Stimulated activated memory B cell treated with anti-CD40 and anti-IgM and Interleukin-4, amounts not matched to agents 10 μg/mL and 1 μg/mL and 100 μg/mL, for 72 hours (primary cell): ENCODE data around the gene UGCG.

Experiments
- ATAC-seq: fragments of 150-1000 bp; cut with Tn5 transposase; 2 replicates; pipeline ENCODE4 v1.10.0; 2021
- H3K27ac Mint-ChIP-seq: one replicate; pipeline ENCODE4 v1.8.0; 2022; ENCODE audit warnings: mild to moderate bottlenecking, mixed read lengths
- H3K27me3 Mint-ChIP-seq: one replicate; pipeline ENCODE4 v1.8.0; 2022; ENCODE audit warnings: mixed read lengths
- H3K36me3 Mint-ChIP-seq: one replicate; pipeline ENCODE4 v1.8.0; 2022; ENCODE audit warnings: mixed read lengths
- H3K4me1 Mint-ChIP-seq: one replicate; pipeline ENCODE4 v1.8.0; 2022; ENCODE audit warnings: mixed read lengths
- H3K4me3 Mint-ChIP-seq: one replicate; pipeline ENCODE4 v1.8.0; 2022; ENCODE audit warnings: mild to moderate bottlenecking, moderate library complexity, mixed read lengths
- H3K9me3 Mint-ChIP-seq: one replicate; pipeline ENCODE4 v1.8.0; 2022; ENCODE audit warnings: mixed read lengths

Gene UGCG

GRCh38 chr9:111965566-111966019 lies 69.0 kb downstream of the UGCG start:
- no peaks in the 10 kb centered on the region for H3K9me3 Mint-ChIP-seq
- peak; percentile 91 for ATAC-seq
- no peaks in the 10 kb centered on the region for H3K36me3 Mint-ChIP-seq
- H3K27me3 Mint-ChIP-seq, result no peaks in the 10 kb centered on the region
- peaks cover 30% of the 10 kb centered on the region for H3K4me1 Mint-ChIP-seq
- H3K27ac Mint-ChIP-seq, result peak overlapping the region; percentile 70
- H3K4me3 Mint-ChIP-seq, result no peak overlapping the region

- no peak overlapping the region for H3K4me3 Mint-ChIP-seq
- peak overlapping the region; percentile 70 for H3K27ac Mint-ChIP-seq
- H3K36me3 Mint-ChIP-seq, result no peaks in the 10 kb centered on the region
- H3K27me3 Mint-ChIP-seq, result no peaks in the 10 kb centered on the region
- no peaks in the 10 kb centered on the region for H3K9me3 Mint-ChIP-seq
- no peak for ATAC-seq
- peaks cover 28% of the 10 kb centered on the region for H3K4me1 Mint-ChIP-seq
Observed at GRCh38 chr9:111966124-111966723, 69.6 kb downstream of the UGCG start.

- no peak for ATAC-seq
Observed at GRCh38 chr9:111966861-111967291, 70.3 kb downstream of the UGCG start.

GRCh38 chr9:111967621-111968020 lies 71.0 kb downstream of the UGCG start:
- Mint-ChIP-seq H3K9me3 (no peaks in the 10 kb centered on the region), H3K4me3 (no peak overlapping the region), H3K27me3 (no peaks in the 10 kb centered on the region), H3K27ac (no peak overlapping the region), H3K36me3 (no peaks in the 10 kb centered on the region), H3K4me1 (peaks cover 27% of the 10 kb centered on the region)
- ATAC-seq, result no peak

More at GRCh38 chr9:111966861-111967291, 70.3 kb downstream of the UGCG start:
- Mint-ChIP-seq H3K27ac (no peak overlapping the region), H3K27me3 (no peaks in the 10 kb centered on the region), H3K9me3 (no peaks in the 10 kb centered on the region), H3K4me1 (peaks cover 22% of the 10 kb centered on the region), H3K4me3 (no peak overlapping the region), H3K36me3 (no peaks in the 10 kb centered on the region)

- no peak overlapping the region for H3K4me3 Mint-ChIP-seq
- no peak overlapping the region for H3K27ac Mint-ChIP-seq
- ATAC-seq, result peak; percentile 62
- H3K4me1 Mint-ChIP-seq, result peaks cover 29% of the 10 kb centered on the region
- no peaks in the 10 kb centered on the region for H3K9me3 Mint-ChIP-seq
- no peaks in the 10 kb centered on the region for H3K27me3 Mint-ChIP-seq
- H3K36me3 Mint-ChIP-seq, result no peaks in the 10 kb centered on the region
Observed at GRCh38 chr9:111969061-111969460, 72.4 kb downstream of the UGCG start.

GRCh38 chr9:111969622-111970021 lies 73.0 kb downstream of the UGCG start:
- Mint-ChIP-seq H3K27me3 (no peaks in the 10 kb centered on the region), H3K4me1 (peaks cover 29% of the 10 kb centered on the region)
- no peak for ATAC-seq

GRCh38 chr9:111970827-111971226 lies 74.2 kb downstream of the UGCG start:
- Mint-ChIP-seq H3K27me3 (no peaks in the 10 kb centered on the region), H3K9me3 (no peaks in the 10 kb centered on the region), H3K27ac (no peak overlapping the region), H3K4me1 (peaks cover 28% of the 10 kb centered on the region), H3K4me3 (no peak overlapping the region), H3K36me3 (no peaks in the 10 kb centered on the region)
- ATAC-seq, result no peak

More at GRCh38 chr9:111969622-111970021, 73.0 kb downstream of the UGCG start:
- Mint-ChIP-seq H3K9me3 (no peaks in the 10 kb centered on the region), H3K4me3 (no peak overlapping the region), H3K36me3 (no peaks in the 10 kb centered on the region), H3K27ac (no peak overlapping the region)

- no peak for ATAC-seq
- H3K27me3 Mint-ChIP-seq, result no peaks in the 10 kb centered on the region
- no peaks in the 10 kb centered on the region for H3K36me3 Mint-ChIP-seq
- H3K4me1 Mint-ChIP-seq, result peaks cover 30% of the 10 kb centered on the region
- peak overlapping the region; percentile 58 for H3K27ac Mint-ChIP-seq
- no peaks in the 10 kb centered on the region for H3K9me3 Mint-ChIP-seq
- no peak overlapping the region for H3K4me3 Mint-ChIP-seq
Observed at GRCh38 chr9:111974092-111974681, 77.6 kb downstream of the UGCG start.

GRCh38 chr9:111975709-111976108 lies 79.1 kb downstream of the UGCG start:
- Mint-ChIP-seq H3K4me3 (no peak overlapping the region), H3K27ac (peak overlapping the region; percentile 64)

GRCh38 chr9:111978616-111979015 lies 82.0 kb downstream of the UGCG start:
- H3K4me3 Mint-ChIP-seq, result no peak overlapping the region
- peaks cover 53% of the 10 kb centered on the region for H3K4me1 Mint-ChIP-seq
- H3K27ac Mint-ChIP-seq, result no peak overlapping the region
- no peaks in the 10 kb centered on the region for H3K9me3 Mint-ChIP-seq
- H3K36me3 Mint-ChIP-seq, result no peaks in the 10 kb centered on the region
- H3K27me3 Mint-ChIP-seq, result no peaks in the 10 kb centered on the region
- no peak for ATAC-seq

More at GRCh38 chr9:111975709-111976108, 79.1 kb downstream of the UGCG start:
- H3K9me3 Mint-ChIP-seq, result no peaks in the 10 kb centered on the region
- no peaks in the 10 kb centered on the region for H3K36me3 Mint-ChIP-seq
- no peaks in the 10 kb centered on the region for H3K27me3 Mint-ChIP-seq
- peaks cover 36% of the 10 kb centered on the region for H3K4me1 Mint-ChIP-seq
- ATAC-seq, result peak; percentile 81

- Mint-ChIP-seq H3K27me3 (no peaks in the 10 kb centered on the region), H3K36me3 (no peaks in the 10 kb centered on the region), H3K27ac (peak overlapping the region; percentile 18), H3K4me1 (peaks cover 59% of the 10 kb centered on the region), H3K9me3 (no peaks in the 10 kb centered on the region), H3K4me3 (no peak overlapping the region)
- no peak for ATAC-seq
Observed at GRCh38 chr9:111979561-111979960, 82.9 kb downstream of the UGCG start.

- Mint-ChIP-seq H3K9me3 (no peaks in the 10 kb centered on the region), H3K36me3 (no peaks in the 10 kb centered on the region), H3K27ac (peak overlapping the region; percentile 95), H3K4me1 (peaks cover 60% of the 10 kb centered on the region), H3K4me3 (no peak overlapping the region), H3K27me3 (no peaks in the 10 kb centered on the region)
- no peak for ATAC-seq
Observed at GRCh38 chr9:111980398-111980797, 83.8 kb downstream of the UGCG start.

- Mint-ChIP-seq H3K27ac (peak overlapping the region; percentile 95), H3K4me3 (peak overlapping the region; percentile 15), H3K9me3 (no peaks in the 10 kb centered on the region), H3K27me3 (no peaks in the 10 kb centered on the region), H3K36me3 (peaks cover 6% of the 10 kb centered on the region), H3K4me1 (peaks cover 71% of the 10 kb centered on the region)
- ATAC-seq, result peak; percentile 88
Observed at GRCh38 chr9:111983484-111983908, 86.9 kb downstream of the UGCG start.

GRCh38 chr9:111984086-111984802 lies 87.6 kb downstream of the UGCG start:
- H3K36me3 Mint-ChIP-seq, result peaks cover 6% of the 10 kb centered on the region
- no peaks in the 10 kb centered on the region for H3K27me3 Mint-ChIP-seq
- peak overlapping the region; percentile 95 for H3K27ac Mint-ChIP-seq
- peaks cover 71% of the 10 kb centered on the region for H3K4me1 Mint-ChIP-seq
- ATAC-seq, result no peak
- H3K4me3 Mint-ChIP-seq, result peak overlapping the region; percentile 15
- no peaks in the 10 kb centered on the region for H3K9me3 Mint-ChIP-seq
